Gastrocnemius medialis (tissue), 4 donors: ENCODE data around the gene SLC66A2. TPM values are rescaled to one million over a fixed set of nuclear protein-coding genes. Genes with fewer than 3 reads are reported as not detected.

Experiments used
- ATAC-seq, 2 donors: fragments of 150-250 bp; one replicate each; pipeline ENCODE4 v1.9.1; 2016
- DNase-seq, 2 donors: peaks; one replicate each; pipeline ENCODE4 v3.0.0-alpha.2; 2019
- H3K27ac ChIP-seq, 4 donors: fragments of 200-600 bp; sonication (generic); 1 replicate in 1 of 4; 2 replicates in 3 of 4; pipeline ENCODE4 v1.5.1; 2016 to 2018; ENCODE audit warnings: mild to moderate bottlenecking in 2 of 4, moderate library complexity in 1 of 4
- H3K27me3 ChIP-seq, 3 donors: fragments of 200-600 bp; sonication (generic) in 2 of 3; 1 replicate in 1 of 3; 2 replicates in 2 of 3; pipeline versions ENCODE4 v1.5.1 to v1.6.0; 2016 to 2019; ENCODE audit warnings: mild to moderate bottlenecking in 1 of 3, moderate library complexity in 1 of 3
- H3K36me3 ChIP-seq, 2 donors: fragments of 200-600 bp; sonication (generic) in 1 of 2; one replicate each; pipeline ENCODE4 v1.5.1; 2017 to 2018
- H3K4me1 ChIP-seq, 2 donors: fragments of 200-600 bp; sonication (generic) in 1 of 2; one replicate each; pipeline ENCODE4 v1.5.1; 2016 to 2017; ENCODE audit warnings: mild to moderate bottlenecking in 2 of 2
- H3K4me3 ChIP-seq, 4 donors: fragments of 200-600 bp; sonication (generic) in 3 of 4; 1 replicate in 1 of 4; 2 replicates in 3 of 4; pipeline ENCODE4 v1.5.1; 2016 to 2019; ENCODE audit warnings: mild to moderate bottlenecking in 2 of 4
- H3K9me3 ChIP-seq, 3 donors: fragments of 200-600 bp; sonication (generic) in 2 of 3; 1 replicate in 1 of 3; 2 replicates in 2 of 3; pipeline ENCODE4 v1.5.1; 2016 to 2019
- CTCF ChIP-seq, 5 experiments: fragments of 450-650 bp in 3 of 5; fragments of 200-600 bp in 2 of 5; sonication (generic) in 2 of 5; IDR thresholded peaks in 4 of 5; conservative IDR thresholded peaks in 1 of 5; 1 replicate in 4 of 5; 2 replicates in 1 of 5; pipeline ENCODE4 v1.5.1; 2016 to 2019; ENCODE audit warnings: antibody characterized with exemption in 5 of 5, mild to moderate bottlenecking in 3 of 5, moderate library complexity in 3 of 5
- POLR2A ChIP-seq, 2 donors: fragments of 450-650 bp; IDR thresholded peaks; one replicate each; pipeline ENCODE4 v1.6.1; 2017; ENCODE audit warnings: antibody characterized with exemption in 2 of 2, mild to moderate bottlenecking in 2 of 2, moderate library complexity in 2 of 2
- in situ Hi-C, 4 donors: fragments of 200-750 bp; cut with MboI; loops; one replicate each; pipeline versions ENCODE4 v1.15.0 to v1.8.0; 2017; ENCODE audit warnings: low sequenced_read_pairs in 4 of 4
- intact Hi-C: fragments of 100-400 bp; cut with DNase I; formaldehyde crosslinking; loops from one replicate; pipeline ENCODE4 v1.15.1; 2023; ENCODE audit warnings: low total_unique reads
- total RNA-seq, 4 donors: library from RNA; depleted of rRNA; stranded (reverse); fragments of >200 nt; gene quantifications; one replicate each; pipeline versions ENCODE4 v1.1.0 to v1.2.3, GENCODE V29; 2016

SLC66A2 gene
- total RNA-seq, 4 donors from 2014 or later, result 43.3 to 121 (median 107) TPM

GRCh38 chr18:79905993-79906392 is 45.5 kb downstream of the SLC66A2 start:
- H3K27me3 ChIP-seq, result no peaks in the 10 kb centered on the region
- ATAC-seq (no peak), DNase-seq (no peak)
- intact Hi-C loops (no loop called here), in situ Hi-C loops (no loop called here)
- H3K9me3 ChIP-seq, result no peaks in the 10 kb centered on the region
- H3K4me3 ChIP-seq, result no peak overlapping the region
- H3K27ac ChIP-seq, result no peak overlapping the region
- peaks cover 3 to 26% of the 10 kb centered on the region in 2 donors for H3K36me3 ChIP-seq
- peaks cover 0 to 3% of the 10 kb centered on the region in 2 donors for H3K4me1 ChIP-seq
- no peak for TF ChIP-seq CTCF (IDR thresholded peaks at IDR 0.05 in 4 of 5, conservative IDR thresholded peaks at IDR 0.05 in 1 of 5)
- TF ChIP-seq POLR2A (IDR thresholded peaks at IDR 0.05), result no peak

- H3K9me3 ChIP-seq, result no peaks in the 10 kb centered on the region
- no peak for ATAC-seq
These were observed 46.0 kb downstream of the SLC66A2 start for GRCh38 chr18:79905389-79905911.

GRCh38 chr18:79904357-79905147 is 46.9 kb downstream of the SLC66A2 start:
- no peaks in the 10 kb centered on the region for H3K4me1 ChIP-seq
- TF ChIP-seq POLR2A (IDR thresholded peaks at IDR 0.05) (no peak), CTCF (IDR thresholded peaks at IDR 0.05 in 4 of 5, conservative IDR thresholded peaks at IDR 0.05 in 1 of 5) (no peak)
- intact Hi-C loops (no loop called here), in situ Hi-C loops (no loop called here)
- no peak overlapping the region for H3K27ac ChIP-seq
- H3K9me3 ChIP-seq, result no peaks in the 10 kb centered on the region
- H3K4me3 ChIP-seq, result no peak overlapping the region
- DNase-seq, result peak in 1 of 2 donors; percentile 11
- ATAC-seq, result no peak
- peaks cover 3 to 26% of the 10 kb centered on the region in 2 donors for H3K36me3 ChIP-seq
- no peaks in the 10 kb centered on the region for H3K27me3 ChIP-seq

More at GRCh38 chr18:79905389-79905911, 46.0 kb downstream of the SLC66A2 start:
- no peak overlapping the region for H3K27ac ChIP-seq
- peak in 1 of 2 donors; percentile 9 for DNase-seq
- no peaks in the 10 kb centered on the region for H3K27me3 ChIP-seq
- in situ Hi-C loops (no loop called here), intact Hi-C loops (no loop called here)
- no peak overlapping the region for H3K4me3 ChIP-seq
- no peak for TF ChIP-seq CTCF (IDR thresholded peaks at IDR 0.05 in 4 of 5, conservative IDR thresholded peaks at IDR 0.05 in 1 of 5)
- TF ChIP-seq POLR2A (IDR thresholded peaks at IDR 0.05), result no peak
- no peaks in the 10 kb centered on the region for H3K4me1 ChIP-seq
- peaks cover 3 to 26% of the 10 kb centered on the region in 2 donors for H3K36me3 ChIP-seq

- H3K27me3 ChIP-seq, result no peaks in the 10 kb centered on the region
- no peaks in the 10 kb centered on the region for H3K4me1 ChIP-seq
- in situ Hi-C loops, result no loop called here
- DNase-seq (peak in 1 of 2 donors; percentile 7), ATAC-seq (no peak)
- intact Hi-C loops, result no loop called here
- no peak overlapping the region for H3K27ac ChIP-seq
- H3K36me3 ChIP-seq, result peaks cover 3 to 26% of the 10 kb centered on the region in 2 donors
- no peaks in the 10 kb centered on the region for H3K9me3 ChIP-seq
- H3K4me3 ChIP-seq, result no peak overlapping the region
- TF ChIP-seq CTCF (IDR thresholded peaks at IDR 0.05 in 4 of 5, conservative IDR thresholded peaks at IDR 0.05 in 1 of 5), result no peak
- no peak for TF ChIP-seq POLR2A (IDR thresholded peaks at IDR 0.05)
These were observed 47.6 kb downstream of the SLC66A2 start for GRCh38 chr18:79903787-79904356.
